Measurements from ENCODE around the gene TFF3.
A peak's percentile ranks its signal among the peaks of the same experiment; 100 is the strongest.

The TFF3 gene

DNA sequence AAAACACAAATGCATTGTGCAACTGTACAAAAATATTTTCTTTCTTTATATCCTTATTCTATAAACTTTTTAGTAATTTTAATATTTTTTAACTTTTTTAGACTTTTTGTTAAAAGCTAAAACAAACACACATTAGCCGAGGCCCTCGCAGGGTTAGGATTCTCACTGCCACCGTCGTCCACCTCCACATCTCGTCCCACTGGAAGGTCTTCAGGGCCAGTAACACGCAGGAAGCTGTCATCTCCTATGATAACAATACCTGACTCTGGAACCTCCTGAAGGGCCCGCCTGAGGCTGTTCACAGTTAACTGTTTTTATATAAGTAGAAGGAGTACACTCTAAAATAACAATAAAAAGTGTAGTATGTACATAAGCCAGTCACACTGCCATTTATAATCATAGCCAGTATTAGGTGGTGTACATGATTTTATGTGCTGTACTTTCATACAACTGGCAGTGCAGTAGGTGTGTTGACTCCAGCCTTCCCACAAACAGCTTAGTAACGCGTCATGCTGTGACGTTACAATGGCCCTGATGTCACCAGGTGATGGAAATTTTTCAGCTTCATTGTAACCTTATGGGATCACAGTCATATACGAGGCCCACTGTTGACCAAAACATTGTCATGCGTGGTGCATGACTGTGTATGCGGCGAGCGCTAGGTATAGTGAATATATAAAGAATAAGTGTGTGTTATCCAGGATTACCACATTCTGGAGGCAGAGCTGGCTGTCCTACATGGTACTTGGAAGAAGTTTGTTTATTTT is 26.8 kb upstream of the TFF3 start:
- no peaks in the 10 kb centered on the region for H3K36me3 Mint-ChIP-seq (ENCODE audit: low read depth)
- peaks cover 10% of the 10 kb centered on the region for H3K27me3 Mint-ChIP-seq (ENCODE audit: low read depth)

DNA sequence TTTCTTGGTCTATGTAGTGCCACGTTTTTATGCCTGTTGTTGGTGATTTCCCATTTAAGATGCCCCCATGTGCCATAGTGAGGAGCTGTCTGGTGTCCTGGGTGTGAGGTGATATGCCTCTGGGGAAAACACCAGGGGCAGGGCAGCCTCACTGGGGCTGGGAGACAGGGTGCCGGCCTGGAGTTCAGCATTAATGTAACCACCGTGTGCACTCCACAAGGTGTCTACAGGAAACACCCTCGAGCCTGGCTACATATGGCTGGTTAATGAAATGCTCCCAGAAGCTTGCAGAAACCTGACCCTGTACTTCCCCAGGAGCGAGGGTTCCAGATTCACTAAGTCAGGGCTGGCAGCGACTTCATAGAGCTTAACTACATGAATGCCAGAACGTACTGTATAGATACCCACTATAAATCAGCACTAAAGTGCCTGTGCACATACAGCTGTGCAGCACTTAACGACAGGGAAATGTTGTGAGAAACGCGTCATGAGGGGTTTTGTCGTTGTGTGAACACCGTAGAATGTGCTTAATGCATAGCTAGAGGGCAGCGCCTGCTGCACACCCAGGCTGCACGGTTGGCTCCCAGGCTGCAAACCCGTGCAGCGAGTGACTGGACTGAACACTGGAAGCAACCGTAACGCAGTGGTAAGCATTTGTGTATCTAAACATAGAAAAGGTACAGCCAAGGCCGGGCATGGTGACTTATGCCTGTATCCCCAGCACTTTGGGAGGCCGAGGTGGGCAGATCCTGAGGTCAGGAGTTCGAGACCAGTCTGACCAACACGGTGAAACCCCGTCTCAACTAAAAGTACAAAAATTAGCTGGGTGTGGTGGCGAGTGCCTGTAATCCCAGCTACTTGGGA is 25.2 kb upstream of the TFF3 start:
- Mint-ChIP-seq H3K4me3 (no peak overlapping the region), H3K36me3 (ENCODE audit: low read depth) (no peaks in the 10 kb centered on the region), H3K27me3 (ENCODE audit: low read depth) (peaks cover 25% of the 10 kb centered on the region), H3K9me3 (no peaks in the 10 kb centered on the region), H3K4me1 (ENCODE audit: low read depth) (peaks cover 10% of the 10 kb centered on the region), H3K27ac (no peak overlapping the region)

More for the DNA sequence above, 26.8 kb upstream of the TFF3 start:
- Mint-ChIP-seq H3K9me3 (no peaks in the 10 kb centered on the region), H3K27ac (no peak overlapping the region), H3K4me1 (ENCODE audit: low read depth) (peaks cover 10% of the 10 kb centered on the region), H3K4me3 (no peak overlapping the region)

DNA sequence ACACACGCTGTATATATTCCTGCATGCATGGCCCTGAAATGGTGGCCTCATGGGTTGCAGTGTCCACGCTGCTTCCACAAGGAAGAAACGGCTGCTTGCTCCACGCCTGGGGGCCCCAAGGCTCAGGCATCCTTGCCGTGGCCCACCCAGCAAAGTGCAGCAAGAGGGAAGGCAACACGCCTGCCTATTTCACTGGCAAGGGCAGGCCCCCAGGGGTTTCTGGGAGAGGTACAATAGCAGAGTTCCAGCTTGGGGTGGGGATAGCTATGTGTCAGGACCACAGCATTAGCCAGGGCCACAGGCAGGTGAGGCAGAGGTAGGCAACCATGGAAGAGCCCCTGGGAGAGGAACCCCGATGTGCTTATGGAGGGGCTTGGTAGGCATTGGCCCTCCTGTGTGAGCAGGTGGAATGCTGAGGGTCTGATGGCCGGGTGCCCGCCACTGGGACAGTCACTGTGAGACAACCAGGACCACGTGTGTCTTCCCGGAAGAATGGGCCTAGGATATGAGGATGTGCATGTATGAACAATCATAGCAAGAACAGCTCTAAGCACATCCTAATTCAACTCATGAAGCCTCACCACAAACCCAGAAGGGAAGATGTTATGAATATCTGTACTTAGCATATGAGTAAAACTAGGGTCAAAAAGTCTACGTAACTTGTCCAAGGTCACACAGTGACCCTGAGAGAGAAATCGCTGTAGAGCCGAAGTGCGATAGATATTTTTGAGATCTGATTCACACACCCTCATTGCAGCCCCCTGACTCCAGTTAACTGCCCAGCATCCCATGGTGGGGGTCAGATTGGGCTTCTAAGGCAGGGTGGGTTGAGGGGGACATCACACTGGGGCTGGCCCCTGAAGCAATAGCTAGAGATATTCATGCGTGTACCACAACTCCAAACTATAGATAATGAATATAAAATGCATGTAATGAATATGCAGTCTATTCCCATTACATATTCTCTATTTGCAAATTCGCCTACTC is 23.8 kb upstream of the TFF3 start:
- peaks cover 27% of the 10 kb centered on the region for H3K27me3 Mint-ChIP-seq (ENCODE audit: low read depth)
- H3K4me1 Mint-ChIP-seq (ENCODE audit: low read depth): peaks cover 10% of the 10 kb centered on the region
- no peaks in the 10 kb centered on the region for H3K9me3 Mint-ChIP-seq
- no peaks in the 10 kb centered on the region for H3K36me3 Mint-ChIP-seq (ENCODE audit: low read depth)
- H3K27ac Mint-ChIP-seq: no peak overlapping the region
- no peak overlapping the region for H3K4me3 Mint-ChIP-seq

DNA sequence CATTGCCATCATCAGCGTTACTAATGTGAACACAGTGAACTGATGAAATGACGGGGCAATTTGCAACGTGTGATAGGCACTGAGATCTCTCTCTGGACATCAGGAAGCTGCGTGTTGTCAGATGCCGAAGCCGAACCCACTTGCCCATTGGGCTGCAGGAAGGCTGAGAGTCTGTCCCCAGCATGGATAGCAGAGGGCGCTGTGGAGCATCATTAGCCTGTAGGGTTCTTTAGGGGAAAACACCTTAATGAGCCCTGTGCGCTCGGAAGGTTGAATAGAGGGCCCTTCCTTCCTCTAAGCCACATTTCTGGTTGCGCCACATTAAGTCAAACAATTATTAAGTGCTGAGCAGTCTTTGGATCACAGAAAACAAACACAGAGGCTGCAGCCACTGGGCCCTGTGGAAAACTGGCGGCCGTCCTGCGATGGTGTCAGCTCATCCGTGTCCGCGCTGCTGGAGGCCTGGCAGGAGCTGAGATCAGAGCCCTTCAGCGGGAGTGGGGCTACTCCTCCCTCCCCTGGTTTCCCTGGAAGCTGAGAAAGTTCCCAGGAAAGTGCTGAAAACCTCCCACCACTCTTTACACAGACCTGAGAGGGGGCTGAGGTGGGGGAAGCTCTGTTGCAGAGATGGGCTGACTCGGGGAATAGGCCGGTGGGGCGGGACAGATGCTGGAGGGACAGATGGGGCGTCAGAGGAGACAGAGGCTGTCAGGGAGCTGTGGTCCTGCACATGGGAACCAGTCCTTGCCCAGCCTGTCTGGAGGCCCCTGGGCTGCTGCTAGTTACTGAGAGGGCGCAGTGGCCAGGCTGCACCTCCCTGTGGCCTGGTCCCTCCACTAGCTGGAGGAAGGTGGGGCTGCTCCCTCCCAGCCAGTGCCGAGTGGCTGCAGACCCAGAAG is 22.9 kb upstream of the TFF3 start:
- H3K9me3 Mint-ChIP-seq: no peaks in the 10 kb centered on the region
- peak overlapping the region; percentile 24 for H3K27ac Mint-ChIP-seq
- peaks cover 27% of the 10 kb centered on the region for H3K27me3 Mint-ChIP-seq (ENCODE audit: low read depth)
- H3K4me1 Mint-ChIP-seq (ENCODE audit: low read depth): peaks cover 10% of the 10 kb centered on the region
- H3K36me3 Mint-ChIP-seq (ENCODE audit: low read depth): no peaks in the 10 kb centered on the region
- H3K4me3 Mint-ChIP-seq: no peak overlapping the region

DNA sequence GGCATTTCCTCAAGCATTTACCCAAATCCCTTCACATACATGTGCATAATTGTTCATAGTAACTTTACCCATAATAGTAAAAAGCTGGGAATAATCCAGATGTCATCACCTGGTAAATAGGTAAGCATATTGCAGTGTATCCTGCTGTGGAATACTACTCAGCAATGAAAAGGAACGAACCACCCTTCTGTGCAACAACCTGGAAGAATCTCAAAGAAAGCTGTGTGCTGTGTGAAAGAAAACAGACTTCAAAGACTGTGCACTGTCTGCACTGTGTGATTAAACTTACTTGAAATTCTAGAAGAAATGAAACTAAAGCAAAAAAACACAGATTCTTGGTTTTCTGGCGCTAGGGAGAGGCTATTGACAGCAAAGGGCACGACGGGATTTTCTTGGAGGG is 22.1 kb upstream of the TFF3 start:
- H3K27me3 Mint-ChIP-seq (ENCODE audit: low read depth): peaks cover 32% of the 10 kb centered on the region

DNA sequence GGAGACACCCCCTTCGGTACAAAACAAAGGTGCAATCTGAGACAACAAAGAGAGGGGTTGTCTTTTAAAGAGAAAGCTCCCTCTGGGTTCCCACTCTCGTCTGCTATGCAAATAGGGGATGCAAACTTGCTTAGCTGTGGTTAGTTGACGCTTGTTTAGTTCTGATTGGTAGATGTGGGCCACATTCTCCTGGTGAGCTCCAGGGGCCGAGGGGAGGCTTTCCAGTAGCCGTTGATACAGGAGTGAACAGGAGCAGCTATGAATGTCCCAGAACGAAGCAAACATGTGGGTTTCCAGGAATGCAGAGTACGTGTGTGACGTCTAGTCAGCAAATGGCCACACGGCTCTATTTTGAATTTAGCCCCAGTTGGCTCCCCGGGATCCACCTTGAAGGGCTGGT is 20.8 kb upstream of the TFF3 start:
- H3K27me3 Mint-ChIP-seq (ENCODE audit: low read depth): peaks cover 44% of the 10 kb centered on the region
- peaks cover 6% of the 10 kb centered on the region for H3K36me3 Mint-ChIP-seq (ENCODE audit: low read depth)
- H3K4me1 Mint-ChIP-seq (ENCODE audit: low read depth): peaks cover 10% of the 10 kb centered on the region
- H3K4me3 Mint-ChIP-seq: no peak overlapping the region
- no peak overlapping the region for H3K27ac Mint-ChIP-seq
- H3K9me3 Mint-ChIP-seq: peaks cover 12% of the 10 kb centered on the region

More for the DNA sequence above, 22.1 kb upstream of the TFF3 start:
- peaks cover 10% of the 10 kb centered on the region for H3K4me1 Mint-ChIP-seq (ENCODE audit: low read depth)
- no peaks in the 10 kb centered on the region for H3K9me3 Mint-ChIP-seq
- no peak overlapping the region for H3K27ac Mint-ChIP-seq
- H3K4me3 Mint-ChIP-seq: no peak overlapping the region
- H3K36me3 Mint-ChIP-seq (ENCODE audit: low read depth): peaks cover 4% of the 10 kb centered on the region

DNA sequence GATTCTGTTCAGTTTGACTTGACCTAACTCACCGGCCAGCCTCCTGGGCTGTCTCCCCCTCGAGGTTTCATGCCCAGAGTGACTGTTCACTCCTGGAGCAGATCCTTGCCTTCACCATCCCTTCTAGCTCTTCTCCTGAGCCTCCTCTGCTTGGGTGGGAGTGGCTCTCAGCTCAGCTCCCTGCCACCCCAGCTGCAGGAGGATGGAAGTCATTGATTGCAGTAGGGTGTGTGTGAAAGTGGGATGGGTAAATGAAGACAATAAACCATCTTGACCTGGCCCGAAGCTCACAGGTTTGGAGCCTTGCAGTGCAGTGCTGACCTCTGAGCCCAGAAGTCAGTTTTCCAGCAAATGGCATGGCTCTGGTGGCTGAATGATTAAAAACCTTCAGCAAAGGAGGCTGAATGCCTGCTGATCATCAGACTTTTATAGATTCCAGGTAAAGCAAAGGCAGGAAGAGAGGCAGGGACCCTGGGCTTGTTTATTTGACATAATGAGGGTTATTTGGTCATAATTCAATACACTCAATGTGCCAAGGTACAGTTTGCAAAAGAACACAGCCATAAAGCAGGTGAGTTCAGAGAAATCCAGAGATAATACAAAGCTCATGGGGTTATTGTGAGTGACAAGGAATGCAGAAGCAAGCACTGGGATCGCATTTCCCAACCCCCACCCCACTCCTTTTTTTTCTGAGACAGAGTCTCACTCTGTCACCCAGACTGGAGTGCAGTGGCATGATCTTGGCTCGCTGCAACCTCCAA is 17.5 kb upstream of the TFF3 start:
- peaks cover 3% of the 10 kb centered on the region for H3K4me1 Mint-ChIP-seq (ENCODE audit: low read depth)
- peaks cover 57% of the 10 kb centered on the region for H3K27me3 Mint-ChIP-seq (ENCODE audit: low read depth)
- peaks cover 18% of the 10 kb centered on the region for H3K9me3 Mint-ChIP-seq
- no peak overlapping the region for H3K27ac Mint-ChIP-seq
- H3K36me3 Mint-ChIP-seq (ENCODE audit: low read depth): peaks cover 6% of the 10 kb centered on the region
- no peak overlapping the region for H3K4me3 Mint-ChIP-seq

DNA sequence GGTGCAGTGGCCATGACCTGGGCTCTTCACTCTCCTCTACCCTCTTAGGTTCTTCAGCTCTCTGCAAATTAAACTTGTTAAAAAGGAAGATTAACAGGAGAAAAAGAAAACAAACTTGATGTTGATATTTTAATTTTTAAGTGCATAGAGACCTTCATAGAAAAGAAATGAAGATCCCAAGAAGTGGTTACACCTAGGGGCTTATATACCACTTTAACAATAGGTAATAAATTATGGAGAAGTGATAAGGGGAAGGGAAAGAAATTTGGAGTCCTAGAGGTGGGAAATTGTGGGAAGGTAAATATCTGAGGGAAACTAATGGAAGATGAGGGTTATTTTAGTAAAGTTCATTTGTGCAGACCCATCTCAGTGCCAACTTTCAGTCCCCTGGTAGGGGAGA is 16.5 kb upstream of the TFF3 start:
- peaks cover 46% of the 10 kb centered on the region for H3K27me3 Mint-ChIP-seq (ENCODE audit: low read depth)
- peaks cover 18% of the 10 kb centered on the region for H3K9me3 Mint-ChIP-seq
- H3K4me3 Mint-ChIP-seq: no peak overlapping the region
- no peaks in the 10 kb centered on the region for H3K4me1 Mint-ChIP-seq (ENCODE audit: low read depth)
- H3K27ac Mint-ChIP-seq: no peak overlapping the region
- H3K36me3 Mint-ChIP-seq (ENCODE audit: low read depth): peaks cover 6% of the 10 kb centered on the region

DNA sequence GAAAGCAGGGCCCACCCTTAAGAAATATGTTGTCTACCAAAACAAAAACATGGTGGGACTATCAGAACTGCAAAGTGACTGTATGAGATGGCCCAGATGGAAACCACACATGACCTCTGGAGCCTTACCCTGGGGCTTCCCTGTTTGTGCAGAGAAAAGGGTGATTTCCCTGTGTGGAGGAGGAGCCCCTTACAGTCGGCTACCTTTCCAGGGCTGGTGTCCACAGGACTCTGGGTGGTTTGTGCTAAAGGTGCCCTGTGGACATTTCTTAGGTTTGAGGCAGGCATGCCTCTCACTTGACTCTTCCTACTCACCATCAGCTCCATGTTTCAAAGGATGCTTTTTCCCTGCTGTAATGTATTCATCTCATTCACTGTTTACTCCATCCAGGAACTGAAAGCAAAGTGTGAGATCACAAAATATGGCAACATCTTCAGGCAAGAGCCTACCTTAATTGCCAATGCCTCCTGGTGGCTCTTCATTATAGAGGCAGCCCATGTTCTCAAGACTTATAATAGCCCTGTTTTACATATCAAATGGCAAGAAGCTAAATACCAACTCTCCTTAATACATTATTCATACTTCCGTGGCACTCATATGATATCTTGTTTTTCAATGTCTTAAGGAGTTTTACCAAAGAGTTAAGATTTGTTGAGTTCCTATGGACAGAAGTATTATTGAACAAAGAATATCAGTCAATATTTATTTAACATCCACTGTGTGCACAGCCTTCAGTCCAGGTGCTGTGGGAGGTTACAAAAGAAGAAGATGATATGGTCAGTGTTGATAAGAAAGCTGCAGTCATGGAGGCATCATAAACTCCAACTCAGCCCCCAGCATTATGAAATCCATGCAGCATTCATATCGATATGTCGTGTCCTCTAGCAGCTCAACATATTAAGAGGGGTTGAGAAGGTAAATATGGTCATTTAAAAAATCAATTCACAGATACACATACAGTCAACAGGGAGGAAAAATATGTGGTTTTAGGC is 15.5 kb upstream of the TFF3 start:
- no peaks in the 10 kb centered on the region for H3K4me1 Mint-ChIP-seq (ENCODE audit: low read depth)
- H3K36me3 Mint-ChIP-seq (ENCODE audit: low read depth): peaks cover 6% of the 10 kb centered on the region
- no peak overlapping the region for H3K27ac Mint-ChIP-seq
- no peak overlapping the region for H3K4me3 Mint-ChIP-seq
- peaks cover 18% of the 10 kb centered on the region for H3K9me3 Mint-ChIP-seq
- peaks cover 40% of the 10 kb centered on the region for H3K27me3 Mint-ChIP-seq (ENCODE audit: low read depth)

DNA sequence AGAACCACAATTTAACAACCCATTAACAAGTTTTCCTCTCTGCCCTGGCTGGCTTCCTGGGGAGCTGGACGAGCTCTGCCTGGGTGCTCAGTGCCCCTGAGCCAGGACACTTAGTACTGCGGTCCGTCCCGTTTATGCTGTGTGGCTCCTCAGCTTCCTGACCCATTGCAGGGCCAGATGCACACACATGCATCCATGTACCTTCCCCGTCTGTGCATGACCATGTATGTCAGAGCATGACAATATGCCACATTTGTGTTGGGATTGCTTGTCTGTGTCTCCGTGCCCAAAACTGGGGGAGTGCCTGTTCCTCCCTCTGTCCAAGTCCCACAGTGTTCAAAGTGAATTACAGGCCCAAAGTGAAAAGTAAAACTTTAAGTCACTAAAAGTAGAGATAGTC is 9.7 kb upstream of the TFF3 start:
- peaks cover 39% of the 10 kb centered on the region for H3K27me3 Mint-ChIP-seq (ENCODE audit: low read depth)
- no peaks in the 10 kb centered on the region for H3K36me3 Mint-ChIP-seq (ENCODE audit: low read depth)
- H3K27ac Mint-ChIP-seq: no peak overlapping the region

DNA sequence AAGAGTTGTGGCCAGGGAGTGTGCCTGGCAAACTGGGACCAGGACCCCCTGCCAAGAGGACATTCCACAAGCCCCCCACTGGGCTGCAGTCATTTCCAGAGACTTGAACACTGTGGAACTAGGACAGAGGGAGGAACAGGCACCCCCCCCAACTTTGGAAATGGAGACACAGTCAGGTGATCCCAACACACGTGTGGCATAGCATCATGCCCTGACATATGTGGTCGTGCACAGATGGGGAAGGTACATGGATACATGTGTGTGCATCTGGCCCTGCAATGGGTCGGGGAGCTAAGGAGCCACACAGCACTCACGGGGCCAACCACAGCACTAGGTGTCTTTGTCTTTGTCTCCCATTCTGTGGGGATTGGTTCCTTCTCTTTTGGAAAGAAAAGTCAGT is 6.6 kb upstream of the TFF3 start:
- Mint-ChIP-seq H3K36me3 (ENCODE audit: low read depth) (no peaks in the 10 kb centered on the region), H3K4me3 (no peak overlapping the region), H3K4me1 (ENCODE audit: low read depth) (no peaks in the 10 kb centered on the region), H3K27me3 (ENCODE audit: low read depth) (peaks cover 31% of the 10 kb centered on the region), H3K27ac (no peak overlapping the region), H3K9me3 (no peaks in the 10 kb centered on the region)

More for the DNA sequence above, 9.7 kb upstream of the TFF3 start:
- Mint-ChIP-seq H3K4me1 (ENCODE audit: low read depth) (no peaks in the 10 kb centered on the region), H3K9me3 (no peaks in the 10 kb centered on the region), H3K4me3 (no peak overlapping the region)

DNA sequence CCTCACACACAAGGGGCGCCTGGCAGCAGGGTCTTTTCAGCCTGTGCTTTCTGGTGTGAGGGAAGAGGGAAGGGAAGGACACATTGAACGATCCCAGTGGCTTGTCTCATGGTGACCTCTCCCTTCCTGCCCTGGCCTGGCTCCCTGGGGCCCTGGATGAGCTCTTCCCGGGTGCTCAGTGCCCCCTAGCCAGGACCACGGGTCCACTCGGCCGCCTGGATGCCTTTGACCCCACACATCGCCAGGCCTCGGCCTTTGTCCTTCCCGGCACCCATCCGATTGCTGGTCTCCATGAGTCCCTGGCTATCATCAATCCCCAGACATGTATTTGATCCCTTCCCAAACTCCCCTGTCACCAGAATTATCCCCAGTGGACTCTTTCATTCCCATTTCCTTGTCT is 6.0 kb upstream of the TFF3 start:
- Mint-ChIP-seq H3K4me3 (no peak overlapping the region), H3K9me3 (no peaks in the 10 kb centered on the region), H3K4me1 (ENCODE audit: low read depth) (no peaks in the 10 kb centered on the region), H3K27ac (no peak overlapping the region), H3K36me3 (ENCODE audit: low read depth) (no peaks in the 10 kb centered on the region), H3K27me3 (ENCODE audit: low read depth) (peaks cover 31% of the 10 kb centered on the region)
